HG02973 (cell line): ENCODE data around the gene XAGE1A.
"Not testable (repeated sequence)": the region's sequence is repeated elsewhere in the genome, so short reads cannot be mapped to it uniquely, and the experiment has no call there.

Experiments
- ATAC-seq: cut with Tn5 transposase; IDR thresholded peaks from one replicate; pipeline ENCODE4 v1.9.1; 2021; ENCODE audit warnings: moderate library complexity; ENCODE audit not compliant: unreplicated experiment

The XAGE1A gene

GRCh38 chrX:52495545-52496418 is at the start of gene XAGE1A:
XAGE1A (plus strand) TSS chrX:52495808; CDS start chrX:52497362, 1,554 bp downstream.
- not testable (repeated sequence) for ATAC-seq

- ATAC-seq: not testable (repeated sequence)
Observed at GRCh38 chrX:52452031-52452430, 43.6 kb upstream of the XAGE1A start.

- not testable (repeated sequence) for ATAC-seq
Observed at GRCh38 chrX:52471301-52471700, 24.3 kb upstream of the XAGE1A start.

GRCh38 chrX:52496419-52496772 is 788 bp downstream of the XAGE1A start:
- ATAC-seq: not testable (repeated sequence)

GRCh38 chrX:52501362-52501761 is 5.8 kb downstream of the XAGE1A start:
- not testable (repeated sequence) for ATAC-seq

- ATAC-seq: no peak
Observed at GRCh38 chrX:52504551-52504950, 8.9 kb downstream of the XAGE1A start.

- no peak for ATAC-seq
Observed at GRCh38 chrX:52507331-52507730, 11.7 kb downstream of the XAGE1A start.

- ATAC-seq: no peak
Observed at GRCh38 chrX:52509916-52510315, 14.3 kb downstream of the XAGE1A start.

- not testable (repeated sequence) for ATAC-seq
Observed at GRCh38 chrX:52511126-52511525, 15.5 kb downstream of the XAGE1A start.

GRCh38 chrX:52516110-52516986 is 20.7 kb downstream of the XAGE1A start:
- not testable (repeated sequence) for ATAC-seq

- ATAC-seq: not testable (repeated sequence)
Observed at GRCh38 chrX:52516987-52517325, 21.3 kb downstream of the XAGE1A start, which contains the start of gene XAGE1B. XAGE1B (minus strand) TSS chrX:52517063; CDS start chrX:52515527, 1,536 bp downstream.

GRCh38 chrX:52541051-52541450 is 45.4 kb downstream of the XAGE1A start:
- not testable (repeated sequence) for ATAC-seq

- ATAC-seq: no peak
Observed at GRCh38 chrX:52542311-52542710, 46.7 kb downstream of the XAGE1A start.

GRCh38 chrX:52544147-52544840 is 48.7 kb downstream of the XAGE1A start:
- no peak for ATAC-seq

- not testable (repeated sequence) for ATAC-seq
Observed at GRCh38 chrX:52548769-52549168, 53.2 kb downstream of the XAGE1A start.
